GM18909 (cell line): ENCODE measurements around the gene CHMP6.

Source experiments
- ATAC-seq: cut with Tn5 transposase; IDR thresholded peaks from one replicate; pipeline ENCODE4 v1.9.1; 2021; ENCODE audit warnings: mild to moderate bottlenecking; ENCODE audit not compliant: unreplicated experiment, poor library complexity

CHMP6 gene

DNA sequence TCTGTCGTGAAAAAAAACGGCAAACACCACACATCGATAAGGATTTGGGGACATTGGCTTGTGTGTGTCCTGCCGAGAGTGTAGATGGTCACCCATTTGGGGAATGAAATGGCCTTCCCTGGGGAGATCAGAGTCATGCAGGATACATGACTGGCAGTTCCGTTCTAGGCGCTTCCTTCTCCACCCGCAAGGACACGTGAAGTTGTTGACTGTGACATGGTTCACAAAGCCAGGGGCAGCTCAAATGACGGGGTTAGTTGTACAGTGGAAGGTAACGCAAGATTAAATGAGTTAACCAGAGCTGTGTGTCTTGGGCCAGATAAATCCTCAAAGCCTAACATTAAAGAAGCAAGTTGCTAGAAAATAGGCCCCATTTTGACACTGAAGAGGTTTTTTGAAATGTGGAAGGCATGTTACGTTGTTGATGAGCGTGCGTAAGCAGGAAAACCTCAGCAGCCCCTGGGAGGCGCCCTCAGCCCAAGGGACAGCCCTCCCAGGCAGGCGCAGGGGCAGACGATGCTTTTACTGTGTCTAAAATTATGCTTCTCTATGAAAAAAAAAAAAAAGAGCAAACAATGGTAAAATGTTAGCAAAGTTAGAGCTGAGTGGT is 35.9 kb upstream of the CHMP6 start:
- no peak for ATAC-seq

DNA sequence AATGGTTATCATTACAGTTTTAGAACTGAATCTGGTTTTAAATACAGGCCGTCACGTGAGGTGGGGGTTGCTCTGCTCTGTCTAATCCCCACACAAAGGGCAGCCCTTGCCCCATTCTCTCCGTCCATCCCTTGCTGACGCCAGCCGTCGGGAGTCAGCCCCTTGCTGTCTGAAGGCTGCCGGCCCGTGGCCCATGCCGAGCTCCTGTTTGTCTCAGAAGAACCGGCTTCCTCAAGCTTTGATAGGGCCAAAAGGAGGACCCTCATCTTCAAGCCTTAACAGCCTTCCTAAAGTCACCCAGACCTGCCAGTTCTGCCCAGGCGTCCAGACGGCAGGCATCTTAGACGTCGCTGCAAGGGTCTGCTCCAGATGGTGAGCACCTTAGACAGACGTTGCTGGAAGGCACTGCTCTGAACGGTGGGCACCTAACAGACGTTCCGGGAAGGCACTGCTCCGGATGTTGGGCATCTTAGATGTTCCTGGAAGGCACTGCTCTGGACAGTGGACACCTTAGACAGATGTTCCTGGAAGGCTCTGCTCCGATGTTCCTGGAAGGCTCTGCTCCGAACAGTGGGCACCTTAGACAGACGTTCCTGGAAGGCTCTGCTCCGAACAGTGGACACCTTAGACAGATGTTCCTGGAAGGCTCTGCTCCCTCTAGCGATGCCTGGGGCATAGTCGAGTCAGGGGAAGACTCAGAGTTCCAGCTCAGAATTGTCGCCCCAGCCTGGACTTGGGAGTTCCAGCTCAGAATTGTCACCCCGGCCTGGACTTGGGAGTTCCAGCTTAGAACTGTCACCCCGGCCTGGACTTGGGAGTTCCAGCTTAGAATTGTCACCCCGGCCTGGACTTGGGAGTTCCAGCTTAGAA is 35.1 kb upstream of the CHMP6 start:
- ATAC-seq: no peak

DNA sequence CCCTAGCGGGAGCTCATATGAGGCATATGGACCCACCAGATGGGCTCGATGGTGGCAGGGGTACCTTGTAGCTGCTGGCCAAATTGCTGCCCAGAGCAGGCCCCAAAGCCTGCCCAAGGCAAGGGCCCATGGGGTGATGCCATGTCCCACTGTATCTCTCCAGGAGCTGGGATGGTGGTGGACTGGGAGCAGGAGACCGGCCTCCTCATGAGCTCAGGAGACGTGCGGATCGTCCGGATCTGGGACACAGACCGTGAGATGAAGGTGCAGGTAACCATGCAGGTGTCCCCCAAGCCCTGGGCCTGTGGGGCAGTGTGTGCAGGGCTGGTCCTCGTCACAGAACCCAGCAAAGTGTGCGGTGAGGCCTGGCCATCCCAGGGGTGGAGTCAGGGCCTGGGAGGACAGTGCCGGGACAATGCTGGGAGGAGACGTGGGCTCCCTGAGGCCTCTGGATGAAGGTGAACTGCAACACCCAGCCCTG is 34.1 kb upstream of the CHMP6 start:
- no peak for ATAC-seq

DNA sequence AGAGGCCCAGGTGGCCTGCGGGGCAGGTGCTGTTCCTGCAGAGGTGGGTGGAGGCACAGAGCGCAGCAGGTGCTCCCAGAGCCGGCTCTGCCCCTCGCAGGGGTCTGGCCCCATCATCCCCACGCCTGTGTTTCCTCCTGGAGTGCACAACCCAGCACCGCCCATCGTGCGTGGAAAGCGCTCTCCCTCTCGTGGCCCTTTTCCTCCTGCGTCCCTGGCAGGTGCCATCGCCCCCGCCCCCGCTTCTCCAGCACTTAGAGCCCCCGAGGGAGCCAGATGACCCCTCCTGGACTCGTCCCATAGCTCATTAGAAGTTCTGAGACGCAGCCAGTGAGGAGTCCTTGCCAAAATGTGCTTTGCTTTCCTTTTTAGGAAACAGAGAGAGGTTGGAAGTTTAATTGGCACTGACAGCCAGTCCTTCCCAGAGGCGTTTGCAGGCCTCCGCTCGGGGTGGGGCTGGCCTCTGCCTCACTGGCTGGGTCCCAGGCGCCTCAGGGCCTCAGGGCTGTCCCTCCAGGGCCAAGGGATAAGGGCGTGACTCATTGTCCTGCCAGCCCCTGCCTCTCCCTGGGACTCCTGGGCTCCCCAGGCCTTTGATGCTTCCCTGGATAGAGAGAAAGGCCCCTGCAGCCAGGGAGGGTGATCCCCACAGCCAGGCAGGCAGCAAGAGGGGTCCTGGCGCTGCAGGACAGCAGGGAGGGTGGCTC is 32.2 kb upstream of the CHMP6 start:
- no peak for ATAC-seq

DNA sequence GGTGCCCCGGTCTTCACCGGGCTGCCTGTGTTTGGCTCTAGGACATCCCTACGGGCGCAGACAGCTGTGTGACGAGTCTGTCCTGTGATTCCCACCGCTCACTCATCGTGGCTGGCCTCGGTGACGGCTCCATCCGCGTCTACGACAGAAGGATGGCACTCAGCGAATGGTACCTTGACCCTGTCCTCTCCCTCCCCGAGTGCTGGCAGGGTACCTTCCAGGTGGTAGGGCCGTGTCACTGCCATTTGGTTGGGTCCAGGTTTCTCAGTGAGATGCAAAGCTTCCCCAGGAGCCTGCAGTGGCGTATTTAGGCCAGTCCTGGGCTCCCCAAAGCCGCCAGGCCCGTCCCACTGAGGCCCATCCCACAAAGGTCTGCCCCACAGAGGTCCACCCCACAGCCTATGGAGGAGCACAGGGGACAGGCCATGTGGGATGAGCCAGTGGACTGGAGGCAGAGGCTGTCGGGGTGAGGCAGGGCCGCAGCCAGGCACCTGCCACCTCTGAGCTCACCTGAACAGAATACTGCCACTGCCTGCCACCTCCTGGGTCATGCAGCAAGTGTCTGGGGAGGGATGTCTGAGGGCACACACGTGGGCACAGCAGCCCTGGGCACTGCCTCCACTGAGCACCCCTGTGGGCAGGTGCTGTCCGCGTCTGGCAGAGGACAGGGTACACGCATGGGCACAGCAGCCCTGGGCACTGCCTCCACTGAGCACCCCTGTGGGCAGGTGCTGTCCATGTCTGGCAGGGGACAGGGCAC is 31.4 kb upstream of the CHMP6 start:
- no peak for ATAC-seq

DNA sequence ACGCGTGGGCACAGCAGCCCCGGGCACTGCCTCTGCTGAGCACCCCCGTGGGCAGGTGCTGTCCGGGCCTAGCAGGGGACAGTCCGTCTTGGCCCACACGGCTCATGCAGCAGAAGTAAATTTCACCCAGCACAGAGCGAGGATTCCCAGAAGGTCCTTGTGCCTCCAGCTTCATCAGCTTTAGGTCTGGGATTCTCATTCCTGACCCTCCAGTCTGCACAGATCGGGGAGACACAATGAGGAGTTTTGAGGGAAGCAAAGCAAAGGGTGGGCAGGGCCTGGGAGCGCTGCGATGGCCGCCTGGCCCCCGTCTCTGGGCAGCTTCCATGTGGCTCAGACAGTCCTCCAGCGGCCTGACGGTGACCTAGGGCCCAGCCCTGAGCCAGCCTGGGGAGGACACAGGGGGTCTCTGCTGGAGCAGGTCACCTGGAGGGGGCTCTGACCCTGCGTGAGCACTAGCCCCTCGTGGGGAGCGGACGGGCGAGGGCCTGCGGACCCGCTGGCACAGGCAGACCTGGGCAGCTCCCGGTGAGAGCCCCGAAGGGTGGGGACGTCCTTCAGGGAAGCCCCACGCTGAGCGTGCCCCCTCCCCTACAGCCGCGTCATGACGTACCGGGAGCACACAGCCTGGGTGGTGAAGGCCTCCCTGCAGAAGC is 30.7 kb upstream of the CHMP6 start:
- ATAC-seq: no peak

DNA sequence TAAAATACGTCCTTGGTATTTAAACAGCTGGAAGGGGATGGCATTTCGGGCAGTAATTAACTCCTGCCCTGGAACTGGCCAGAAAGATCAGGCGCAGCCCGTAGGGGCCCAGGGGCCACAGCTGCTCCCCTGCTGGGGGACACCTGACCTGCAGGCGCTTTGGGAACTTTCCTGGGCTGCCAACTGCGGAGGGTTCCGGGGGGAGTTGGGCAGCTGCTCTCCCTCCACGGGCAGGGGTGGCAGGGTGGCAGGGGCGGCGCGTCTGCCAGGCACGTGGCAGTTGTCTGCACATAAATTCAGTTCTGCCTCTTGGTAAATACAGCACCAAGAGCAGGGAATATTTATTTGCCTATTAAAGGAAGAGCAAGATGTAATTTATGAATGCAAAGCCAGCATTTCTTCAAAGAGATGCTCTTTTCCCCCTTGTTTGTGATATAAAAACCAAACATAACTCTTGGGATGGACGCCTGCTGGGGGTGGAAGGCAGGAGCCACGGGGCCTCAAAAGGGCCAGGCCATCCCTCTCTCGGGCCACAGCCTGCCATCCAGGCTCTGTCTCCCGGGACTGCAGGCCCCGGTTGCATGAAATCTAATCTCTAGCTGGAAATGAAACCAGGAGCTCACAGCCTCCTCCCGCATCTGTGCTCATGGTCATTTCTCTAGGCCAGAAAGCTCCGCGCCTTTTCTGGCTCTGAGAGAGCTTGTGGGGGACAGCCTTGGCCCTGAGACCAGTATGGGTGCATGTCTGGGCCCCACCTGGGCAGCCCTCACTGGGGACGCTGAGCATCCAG is 29.9 kb upstream of the CHMP6 start:
- no peak for ATAC-seq

DNA sequence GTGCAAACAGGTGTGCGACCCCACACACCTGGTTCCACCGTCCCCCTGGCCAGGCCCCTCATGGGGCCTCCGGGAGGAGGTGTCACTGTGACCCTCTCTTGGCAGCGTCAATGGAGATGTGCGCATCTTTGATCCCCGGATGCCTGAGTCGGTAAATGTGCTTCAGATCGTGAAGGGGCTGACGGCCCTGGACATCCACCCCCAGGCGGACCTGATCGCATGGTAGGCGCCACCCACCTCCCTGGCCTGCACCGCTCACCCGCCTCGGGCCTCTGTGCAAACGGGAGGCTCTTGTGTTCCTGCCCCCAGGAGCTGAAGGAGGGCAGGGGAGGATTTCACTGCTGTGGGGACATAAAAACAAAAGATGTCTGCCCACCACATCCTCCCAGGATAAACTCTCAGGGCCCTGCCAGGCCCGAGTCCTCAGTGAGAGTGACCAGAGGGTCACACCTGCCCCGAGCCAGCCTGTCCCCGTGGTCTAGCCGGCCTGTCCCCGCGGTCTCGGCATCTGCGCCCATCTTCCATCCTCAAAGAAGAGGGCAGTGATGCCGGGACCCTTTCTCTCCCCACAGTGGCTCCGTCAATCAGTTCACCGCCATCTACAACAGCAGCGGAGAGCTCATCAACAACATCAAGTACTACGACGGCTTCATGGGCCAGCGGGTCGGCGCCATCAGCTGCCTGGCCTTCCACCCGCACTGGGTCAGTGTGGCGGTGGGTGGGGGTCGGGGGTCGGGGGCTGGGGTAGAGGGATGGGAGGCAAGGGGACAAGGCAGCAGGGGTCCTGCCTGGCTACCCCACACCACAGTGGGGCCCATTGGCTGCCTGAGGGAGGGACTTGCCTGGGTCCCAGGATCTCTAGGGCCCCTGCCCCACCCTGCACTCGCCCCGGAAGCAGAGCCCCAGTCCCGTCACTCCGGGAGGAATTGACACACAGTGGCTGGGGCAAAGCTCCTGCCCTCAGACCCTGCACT is 29.0 kb upstream of the CHMP6 start:
- no peak for ATAC-seq

DNA sequence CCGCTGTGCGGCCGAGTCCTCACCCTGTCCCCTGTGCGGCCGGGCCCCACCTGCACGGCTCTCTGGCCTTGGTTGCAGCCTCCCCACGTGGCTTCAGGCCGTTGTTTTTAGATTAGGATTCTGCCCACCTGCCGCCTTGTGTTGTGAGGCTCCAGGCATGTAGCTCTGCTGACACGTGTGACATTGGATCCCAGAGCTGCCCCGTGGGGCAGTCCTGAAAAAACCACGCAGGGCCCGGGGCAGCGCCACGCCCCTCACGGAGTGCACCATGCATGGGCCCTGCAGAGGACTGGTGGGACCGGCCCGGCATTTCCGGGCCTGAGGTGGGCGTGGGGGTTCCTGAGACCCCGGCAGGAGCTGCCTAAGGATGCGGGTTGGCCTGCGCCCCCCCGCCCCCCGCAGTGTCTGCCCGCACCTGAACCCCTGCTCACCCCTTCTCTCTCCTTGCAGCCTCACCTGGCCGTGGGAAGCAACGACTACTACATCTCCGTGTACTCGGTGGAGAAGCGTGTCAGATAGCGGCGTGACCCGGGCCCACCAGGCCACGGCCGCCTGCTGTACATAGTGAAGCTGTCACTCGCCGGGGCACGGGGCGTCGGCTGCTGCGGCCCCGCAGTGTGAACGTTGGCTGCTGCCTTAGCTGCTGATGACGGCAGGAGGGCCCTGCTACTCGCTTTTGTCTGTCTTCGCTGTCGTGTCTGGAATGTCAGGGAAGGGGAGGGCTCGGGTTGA is 27.7 kb upstream of the CHMP6 start:
- no peak for ATAC-seq

DNA sequence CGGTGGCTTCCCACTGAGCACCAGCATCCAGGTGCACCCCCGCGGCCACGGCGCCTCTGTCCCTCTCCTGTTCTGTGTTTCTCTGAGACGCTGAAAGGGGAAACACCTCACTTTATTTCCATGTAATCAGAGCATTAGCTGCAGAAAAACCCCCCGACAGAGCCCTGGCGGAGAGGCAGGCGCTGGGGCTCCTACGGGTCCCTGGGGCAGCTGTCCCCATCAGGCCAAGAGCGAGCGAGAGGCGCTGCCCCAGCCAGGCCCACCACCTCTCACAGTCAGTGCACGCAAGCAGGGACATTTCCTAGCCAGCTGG is 27.1 kb upstream of the CHMP6 start:
- ATAC-seq: no peak

DNA sequence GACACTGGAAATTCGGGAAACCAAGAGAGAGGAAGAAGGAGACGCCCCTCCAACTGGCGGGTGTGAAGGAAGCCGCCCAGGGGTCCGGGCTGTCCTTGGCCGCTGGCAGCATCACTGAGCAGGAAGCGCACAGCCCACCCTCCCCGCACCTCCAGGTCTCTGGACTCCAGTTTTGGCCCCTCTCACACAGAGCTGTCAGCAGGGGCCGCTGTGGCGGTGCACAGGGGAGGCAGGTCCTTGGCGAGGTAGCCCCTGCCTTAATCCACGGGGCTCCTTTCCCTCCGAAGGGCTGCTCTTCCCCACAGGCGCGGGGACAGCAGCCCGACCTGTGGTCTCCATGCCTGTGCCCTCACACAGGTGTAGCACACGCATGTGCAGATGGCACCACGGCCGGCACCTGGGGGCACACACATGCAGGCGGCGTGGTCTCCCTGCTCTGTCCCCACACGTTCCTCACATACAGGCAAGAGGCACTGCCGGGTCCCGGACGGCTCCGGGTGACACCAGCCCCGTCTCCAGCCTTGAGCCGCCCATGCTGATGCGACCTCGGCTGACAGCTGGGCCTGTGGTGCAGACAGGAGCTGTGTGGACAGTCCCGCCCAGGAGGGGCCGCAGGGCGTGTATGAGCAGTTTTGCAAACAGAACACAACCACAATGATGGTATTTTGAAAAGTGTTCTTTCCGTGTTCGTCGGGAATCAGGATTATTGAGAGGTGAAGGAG is 26.6 kb upstream of the CHMP6 start:
- no peak for ATAC-seq

DNA sequence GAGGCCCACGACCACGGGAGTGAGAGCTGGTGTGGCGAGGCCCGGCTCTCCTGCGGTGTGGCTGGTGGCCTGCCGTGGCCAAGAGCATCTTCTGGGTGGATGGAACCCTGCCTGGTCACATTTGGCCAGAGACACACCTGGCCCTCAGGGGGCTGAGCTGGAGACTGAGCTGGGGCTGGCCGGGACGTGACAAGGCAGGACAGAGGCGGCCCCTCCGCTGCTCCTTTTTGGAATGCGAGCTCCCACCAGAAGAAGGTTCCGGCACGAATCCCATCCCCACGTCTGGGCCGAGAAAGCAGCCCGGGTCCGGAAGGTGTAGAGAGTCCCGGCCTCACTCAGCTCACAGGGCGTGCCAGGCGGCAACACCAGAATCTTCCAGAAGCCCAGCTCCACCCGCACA is 26.0 kb upstream of the CHMP6 start:
- no peak for ATAC-seq

DNA sequence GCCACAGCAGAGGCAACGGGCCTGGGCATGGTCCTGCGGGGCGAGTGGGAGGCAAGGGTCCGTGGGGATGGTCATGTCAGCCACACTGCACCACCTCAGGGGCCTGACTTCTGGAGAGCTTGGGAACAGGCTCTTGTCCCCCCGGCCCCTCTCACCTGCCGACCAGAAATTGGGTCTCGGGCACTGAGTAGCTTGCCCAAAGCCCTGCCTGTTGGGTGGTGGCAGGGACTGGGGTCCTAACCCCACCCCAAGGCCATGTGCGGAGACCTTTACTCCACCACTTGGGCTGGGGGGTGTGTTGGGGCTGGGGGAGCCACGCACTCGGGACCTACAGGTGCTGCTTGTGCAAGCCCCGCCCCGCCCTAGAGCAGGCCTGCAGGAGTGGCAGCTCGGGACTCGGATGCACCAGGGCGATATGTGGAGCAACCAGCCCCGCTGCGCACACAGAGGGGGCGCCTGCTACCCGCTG is 24.2 kb upstream of the CHMP6 start:
- ATAC-seq: no peak

DNA sequence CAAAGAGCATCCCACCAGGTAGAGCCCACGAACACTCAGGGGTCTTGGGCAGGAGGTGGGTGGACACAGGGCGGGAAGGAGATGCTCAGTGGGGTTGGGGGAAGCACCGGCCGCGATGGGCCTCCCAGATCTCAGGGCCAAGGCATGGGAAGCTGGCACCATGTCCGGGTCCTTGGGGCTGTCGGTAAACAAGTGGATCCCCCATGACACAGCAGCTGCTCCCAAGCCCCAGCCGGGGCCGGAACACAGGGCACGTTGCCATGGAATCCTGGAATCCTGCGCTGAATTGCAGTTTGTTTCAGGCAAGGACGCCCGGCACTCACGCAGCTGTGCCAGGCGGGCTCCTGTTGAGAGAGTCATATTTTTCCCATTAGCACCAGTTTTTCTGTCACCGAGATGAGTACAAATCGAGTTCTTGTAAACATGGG is 23.0 kb upstream of the CHMP6 start:
- no peak for ATAC-seq

DNA sequence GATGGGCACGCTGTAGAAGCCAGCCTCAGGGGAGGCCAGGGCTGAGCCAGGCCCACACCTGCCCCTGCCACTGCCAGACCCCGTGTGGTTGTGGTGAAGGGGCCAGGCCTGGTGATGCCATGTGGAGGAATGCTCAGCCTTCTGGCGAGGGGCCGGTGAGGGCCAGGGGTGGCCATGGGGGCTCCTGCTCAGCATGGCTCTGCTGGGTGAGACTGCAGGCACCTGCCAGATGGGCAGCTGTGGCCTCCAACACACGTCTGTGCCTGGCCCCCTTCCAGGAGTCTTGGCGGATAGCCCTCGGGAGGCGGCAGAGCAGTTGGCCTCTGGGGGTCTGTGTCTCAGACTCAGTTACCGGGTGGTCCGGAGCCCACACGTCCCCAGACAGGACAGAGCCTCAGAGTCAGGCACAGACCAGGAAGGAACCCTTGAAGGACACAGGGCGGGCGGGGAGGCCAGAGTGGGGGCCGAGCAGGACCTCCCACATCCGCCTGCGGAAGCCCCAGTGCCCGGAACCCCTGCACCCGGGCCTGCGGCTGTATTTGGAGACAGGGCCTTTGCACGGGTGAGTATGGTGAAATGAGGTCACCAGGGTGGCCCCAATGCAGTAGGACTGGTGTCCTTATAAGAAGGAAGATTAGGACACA is 22.5 kb upstream of the CHMP6 start:
- ATAC-seq: no peak

DNA sequence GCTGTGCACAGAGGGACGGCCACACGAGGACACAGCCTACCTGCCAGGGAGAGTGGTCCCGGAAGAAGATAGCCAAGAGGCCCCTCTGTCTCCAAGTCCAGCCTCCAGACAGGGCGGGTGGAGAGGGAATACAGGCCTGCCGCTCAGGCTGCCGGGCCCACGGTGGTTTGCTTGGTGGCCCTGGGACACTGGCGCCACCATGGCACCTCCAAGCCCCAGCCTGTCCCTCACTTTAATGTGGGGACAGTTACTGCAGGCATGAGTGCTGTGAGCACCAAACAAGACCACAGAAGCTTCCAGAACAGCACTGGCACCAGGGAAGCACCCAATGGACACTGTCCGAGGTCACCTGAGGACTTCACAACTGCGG is 22.0 kb upstream of the CHMP6 start:
- no peak for ATAC-seq
